ENCODE results near the gene FEN1. TPM values are rescaled to one million over a fixed set of nuclear protein-coding genes. Genes with fewer than 3 reads are reported as not detected.

Gene FEN1
- total and polyA plus RNA-seq, 2 of the 8 experiments (the other 6 are each of a cell fraction or from before 2014, with no cell fraction given), result 52.6 to 86.1 TPM

GRCh38 chr11:61747967-61748285 lies 44.8 kb upstream of the FEN1 start (continued):
- TF ChIP-seq SAP30 (IDR thresholded peaks at IDR 0.05; ENCODE audit: insufficient read depth, insufficient replicate concordance, low read length) (no peak), ZNF274 (IDR thresholded peaks at IDR 0.05; ENCODE audit: borderline replicate concordance, extremely low read depth, low read length) (no peak), GTF2F1 (IDR thresholded peaks at IDR 0.05; ENCODE audit: borderline replicate concordance, low read depth, low read length) (no peak), BRCA1 (IDR thresholded peaks at IDR 0.05; ENCODE audit: low read depth, low read length) (no peak), E2F6 (IDR thresholded peaks at IDR 0.05) (no peak), SP2 (IDR thresholded peaks at IDR 0.05; ENCODE audit: low read length) (no peak)
